Measurements from ENCODE around the gene PER1. TPM values are rescaled to one million over a fixed set of nuclear protein-coding genes. Genes with fewer than 3 reads are reported as not detected.

Gene PER1
- total and polyA plus RNA-seq, 10 of the 15 experiments (the other 5 are each of a cell fraction or from before 2014, with no cell fraction given) = 0.02 to 25.1 (median 5.4) TPM

- TF ChIP-seq ZNF207 (IDR thresholded peaks at IDR 0.05; ENCODE audit: borderline replicate concordance) (no peak; the same call in 1 of the 2 replicates), MTA3 (IDR thresholded peaks at IDR 0.05; ENCODE audit: borderline replicate concordance, low read length) (peak; percentile 100), YY1 (IDR thresholded peaks at IDR 0.05; ENCODE audit: low read depth, low read length) (peak; percentile 80), CHD2 (IDR thresholded peaks at IDR 0.05; ENCODE audit: borderline replicate concordance, low read depth, low read length) (peak; percentile 73; the same call in 1 of the 2 replicates), LARP7 (IDR thresholded peaks at IDR 0.05) (peak; percentile 93), MYB (IDR thresholded peaks at IDR 0.05; ENCODE audit: borderline replicate concordance, low read depth, low read length) (peak; percentile 82; the same call in 1 of the 2 replicates), RFX5 (IDR thresholded peaks at IDR 0.05; ENCODE audit: low read depth, low read length) (no peak), ZZZ3 (IDR thresholded peaks at IDR 0.05; ENCODE audit: control insufficient read depth, insufficient read length, low read depth) (no peak), SIX5 (IDR thresholded peaks at IDR 0.05; ENCODE audit: low read depth, low read length, severe bottlenecking) (peak; percentile 43), RAD51 (IDR thresholded peaks at IDR 0.05) (peak; percentile 77), SUZ12 (IDR thresholded peaks at IDR 0.05; ENCODE audit: unreplicated experiment) (no peak), BCL3 (IDR thresholded peaks at IDR 0.05; ENCODE audit: borderline replicate concordance, insufficient read depth, low read depth, low read length, poor library complexity, severe bottlenecking) (peak; percentile 99), RUNX3 (IDR thresholded peaks at IDR 0.05; ENCODE audit: low read length) (peak; percentile 84), RAD21 (IDR thresholded peaks at IDR 0.05; ENCODE audit: insufficient read depth, low read depth, low read length) (no peak), MLLT1 (IDR thresholded peaks at IDR 0.05) (peak; percentile 97)
- TF ChIP-seq, protein P1, sequence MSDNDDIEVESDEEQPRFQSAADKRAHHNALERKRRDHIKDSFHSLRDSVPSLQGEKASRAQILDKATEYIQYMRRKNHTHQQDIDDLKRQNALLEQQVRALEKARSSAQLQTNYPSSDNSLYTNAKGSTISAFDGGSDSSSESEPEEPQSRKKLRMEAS (IDR thresholded peaks at IDR 0.05; ENCODE audit: low read depth, low read length) = no peak
- TF ChIP-seq, protein P2, sequence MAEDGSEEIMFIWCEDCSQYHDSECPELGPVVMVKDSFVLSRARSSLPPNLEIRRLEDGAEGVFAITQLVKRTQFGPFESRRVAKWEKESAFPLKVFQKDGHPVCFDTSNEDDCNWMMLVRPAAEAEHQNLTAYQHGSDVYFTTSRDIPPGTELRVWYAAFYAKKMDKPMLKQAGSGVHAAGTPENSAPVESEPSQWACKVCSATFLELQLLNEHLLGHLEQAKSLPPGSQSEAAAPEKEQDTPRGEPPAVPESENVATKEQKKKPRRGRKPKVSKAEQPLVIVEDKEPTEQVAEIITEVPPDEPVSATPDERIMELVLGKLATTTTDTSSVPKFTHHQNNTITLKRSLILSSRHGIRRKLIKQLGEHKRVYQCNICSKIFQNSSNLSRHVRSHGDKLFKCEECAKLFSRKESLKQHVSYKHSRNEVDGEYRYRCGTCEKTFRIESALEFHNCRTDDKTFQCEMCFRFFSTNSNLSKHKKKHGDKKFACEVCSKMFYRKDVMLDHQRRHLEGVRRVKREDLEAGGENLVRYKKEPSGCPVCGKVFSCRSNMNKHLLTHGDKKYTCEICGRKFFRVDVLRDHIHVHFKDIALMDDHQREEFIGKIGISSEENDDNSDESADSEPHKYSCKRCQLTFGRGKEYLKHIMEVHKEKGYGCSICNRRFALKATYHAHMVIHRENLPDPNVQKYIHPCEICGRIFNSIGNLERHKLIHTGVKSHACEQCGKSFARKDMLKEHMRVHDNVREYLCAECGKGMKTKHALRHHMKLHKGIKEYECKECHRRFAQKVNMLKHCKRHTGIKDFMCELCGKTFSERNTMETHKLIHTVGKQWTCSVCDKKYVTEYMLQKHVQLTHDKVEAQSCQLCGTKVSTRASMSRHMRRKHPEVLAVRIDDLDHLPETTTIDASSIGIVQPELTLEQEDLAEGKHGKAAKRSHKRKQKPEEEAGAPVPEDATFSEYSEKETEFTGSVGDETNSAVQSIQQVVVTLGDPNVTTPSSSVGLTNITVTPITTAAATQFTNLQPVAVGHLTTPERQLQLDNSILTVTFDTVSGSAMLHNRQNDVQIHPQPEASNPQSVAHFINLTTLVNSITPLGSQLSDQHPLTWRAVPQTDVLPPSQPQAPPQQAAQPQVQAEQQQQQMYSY (CRISPR knock-in tag; IDR thresholded peaks at IDR 0.05) = peak; percentile 98
- TF ChIP-seq, protein P3, sequence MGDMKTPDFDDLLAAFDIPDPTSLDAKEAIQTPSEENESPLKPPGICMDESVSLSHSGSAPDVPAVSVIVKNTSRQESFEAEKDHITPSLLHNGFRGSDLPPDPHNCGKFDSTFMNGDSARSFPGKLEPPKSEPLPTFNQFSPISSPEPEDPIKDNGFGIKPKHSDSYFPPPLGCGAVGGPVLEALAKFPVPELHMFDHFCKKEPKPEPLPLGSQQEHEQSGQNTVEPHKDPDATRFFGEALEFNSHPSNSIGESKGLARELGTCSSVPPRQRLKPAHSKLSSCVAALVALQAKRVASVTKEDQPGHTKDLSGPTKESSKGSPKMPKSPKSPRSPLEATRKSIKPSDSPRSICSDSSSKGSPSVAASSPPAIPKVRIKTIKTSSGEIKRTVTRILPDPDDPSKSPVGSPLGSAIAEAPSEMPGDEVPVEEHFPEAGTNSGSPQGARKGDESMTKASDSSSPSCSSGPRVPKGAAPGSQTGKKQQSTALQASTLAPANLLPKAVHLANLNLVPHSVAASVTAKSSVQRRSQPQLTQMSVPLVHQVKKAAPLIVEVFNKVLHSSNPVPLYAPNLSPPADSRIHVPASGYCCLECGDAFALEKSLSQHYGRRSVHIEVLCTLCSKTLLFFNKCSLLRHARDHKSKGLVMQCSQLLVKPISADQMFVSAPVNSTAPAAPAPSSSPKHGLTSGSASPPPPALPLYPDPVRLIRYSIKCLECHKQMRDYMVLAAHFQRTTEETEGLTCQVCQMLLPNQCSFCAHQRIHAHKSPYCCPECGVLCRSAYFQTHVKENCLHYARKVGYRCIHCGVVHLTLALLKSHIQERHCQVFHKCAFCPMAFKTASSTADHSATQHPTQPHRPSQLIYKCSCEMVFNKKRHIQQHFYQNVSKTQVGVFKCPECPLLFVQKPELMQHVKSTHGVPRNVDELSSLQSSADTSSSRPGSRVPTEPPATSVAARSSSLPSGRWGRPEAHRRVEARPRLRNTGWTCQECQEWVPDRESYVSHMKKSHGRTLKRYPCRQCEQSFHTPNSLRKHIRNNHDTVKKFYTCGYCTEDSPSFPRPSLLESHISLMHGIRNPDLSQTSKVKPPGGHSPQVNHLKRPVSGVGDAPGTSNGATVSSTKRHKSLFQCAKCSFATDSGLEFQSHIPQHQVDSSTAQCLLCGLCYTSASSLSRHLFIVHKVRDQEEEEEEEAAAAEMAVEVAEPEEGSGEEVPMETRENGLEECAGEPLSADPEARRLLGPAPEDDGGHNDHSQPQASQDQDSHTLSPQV (IDR thresholded peaks at IDR 0.05) = 0 out of 2 replicates have a peak, but pooled peaks have one; percentile 62
Measured at GRCh38 chr17:8173056-8173870, 21.1 kb upstream of the PER1 start (continued).
